GM18951 (cell line): ENCODE measurements around the gene AFAP1L2.

ENCODE experiments used
- POLR2A ChIP-seq: IDR thresholded peaks from 4 replicates; pipeline ENCODE4 v1.6.1; 2011; ENCODE audit warnings: mild to moderate bottlenecking; ENCODE audit not compliant: insufficient read length, insufficient read depth; ENCODE audit errors: extremely low read depth
- in situ Hi-C: fragments of 300-500 bp; cut with MboI; formaldehyde crosslinking; loops from one replicate; pipeline ENCODE4 v1.12.0; 2022; ENCODE audit warnings: low sequenced_read_pairs, mixed read lengths, inconsistent platforms; ENCODE audit not compliant: unreplicated experiment

AFAP1L2 gene

GRCh38 chr10:114320249-114321116, 83.8 kb downstream of the AFAP1L2 start:
- TF ChIP-seq POLR2A, result no peak
- in situ Hi-C loops, result loop anchor here (25.0 kb wide), 1 partner anchor 817 kb away; no protein-coding TSS in a partner anchor

GRCh38 chr10:114319406-114320248, 84.7 kb downstream of the AFAP1L2 start:
- in situ Hi-C loops, result loop anchor here (25.0 kb wide), 1 partner anchor 818 kb away; no protein-coding TSS in a partner anchor
- no peak for TF ChIP-seq POLR2A

GRCh38 chr10:114316744-114317143, 87.6 kb downstream of the AFAP1L2 start:
- no peak for TF ChIP-seq POLR2A
- in situ Hi-C loops, result loop anchor here (25.0 kb wide), 1 partner anchor 821 kb away; no protein-coding TSS in a partner anchor

GRCh38 chr10:114315566-114316420, 88.5 kb downstream of the AFAP1L2 start:
- no peak for TF ChIP-seq POLR2A

GRCh38 chr10:114313866-114314265, 90.4 kb downstream of the AFAP1L2 start:
- in situ Hi-C loops, result loop anchor here (25.0 kb wide), 1 partner anchor 823 kb away; no protein-coding TSS in a partner anchor
- TF ChIP-seq POLR2A, result no peak

More at GRCh38 chr10:114315566-114316420, 88.5 kb downstream of the AFAP1L2 start:
- in situ Hi-C loops, result loop anchor here (25.0 kb wide), 1 partner anchor 822 kb away; no protein-coding TSS in a partner anchor

- in situ Hi-C loops, result loop anchor here (25.0 kb wide), 1 partner anchor 824 kb away; no protein-coding TSS in a partner anchor
- TF ChIP-seq POLR2A, result no peak
Measured at GRCh38 chr10:114313139-114313538, 91.2 kb downstream of the AFAP1L2 start.

GRCh38 chr10:114311496-114312209, 92.6 kb downstream of the AFAP1L2 start:
- TF ChIP-seq POLR2A, result no peak
- in situ Hi-C loops, result loop anchor here (25.0 kb wide), 1 partner anchor 826 kb away; no protein-coding TSS in a partner anchor

GRCh38 chr10:114311023-114311422, 93.3 kb downstream of the AFAP1L2 start:
- TF ChIP-seq POLR2A, result no peak
- in situ Hi-C loops, result loop anchor here (25.0 kb wide), 1 partner anchor 826 kb away; no protein-coding TSS in a partner anchor

- in situ Hi-C loops, result loop anchor here (25.0 kb wide), 1 partner anchor 827 kb away; no protein-coding TSS in a partner anchor
- no peak for TF ChIP-seq POLR2A
Measured at GRCh38 chr10:114310346-114310745, 94.0 kb downstream of the AFAP1L2 start.

- no peak for TF ChIP-seq POLR2A
- in situ Hi-C loops, result loop anchor here (25.0 kb wide), 1 partner anchor 828 kb away; no protein-coding TSS in a partner anchor
Measured at GRCh38 chr10:114309364-114309651, 95.0 kb downstream of the AFAP1L2 start.

- in situ Hi-C loops, result loop anchor here (25.0 kb wide), 1 partner anchor 829 kb away; no protein-coding TSS in a partner anchor
- TF ChIP-seq POLR2A, result no peak
Measured at GRCh38 chr10:114308531-114309363, 95.6 kb downstream of the AFAP1L2 start.
